ENCODE data around the gene FDCSP.
"Not testable (repeated sequence)": the region's sequence is repeated elsewhere in the genome, so short reads cannot be mapped to it uniquely, and the experiment has no call there.

The FDCSP gene

DNA sequence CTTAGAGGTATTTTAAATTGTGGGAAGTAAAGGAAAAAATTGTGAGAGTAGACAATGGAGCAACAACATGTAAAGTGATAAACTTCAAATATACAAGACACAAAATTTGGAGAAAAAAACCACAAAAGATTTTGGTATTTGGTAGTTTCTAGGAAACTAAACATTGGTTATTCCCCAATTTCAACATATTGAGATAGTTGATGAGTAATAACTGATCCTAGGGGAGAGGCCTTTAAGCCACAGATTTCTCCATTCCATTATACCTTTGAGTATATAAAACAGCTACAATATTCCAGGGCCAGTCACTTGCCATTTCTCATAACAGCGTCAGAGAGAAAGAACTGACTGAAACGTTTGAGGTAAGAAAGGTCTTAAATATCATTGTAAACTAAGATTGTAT, at the start of gene FDCSP:
Gene FDCSP (plus strand): TSS at position 301 of the 400 bp plus-strand sequence. CDS start 5,071 bp downstream, outside the sequence.
- DNase-seq, result no peak

DNA sequence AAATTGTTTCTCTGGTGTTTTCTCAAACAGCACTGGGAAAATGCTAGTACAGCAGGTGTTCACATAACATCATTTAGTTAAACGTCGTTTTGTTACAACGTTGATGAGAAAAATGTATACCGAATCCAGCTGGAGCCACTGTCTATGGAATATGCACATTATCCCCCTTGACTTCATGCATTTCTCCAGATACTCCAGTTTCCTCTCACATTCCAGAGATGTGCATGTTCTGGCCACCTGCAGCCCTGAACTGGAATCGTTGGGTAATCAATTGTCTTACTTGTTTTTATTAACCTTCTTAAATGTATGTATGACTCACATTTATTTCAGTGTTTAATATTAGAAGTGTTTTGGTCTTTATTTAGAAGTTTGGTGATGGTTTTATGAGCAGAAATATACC, 48.8 kb upstream of the FDCSP start:
- DNase-seq, result no peak

DNA sequence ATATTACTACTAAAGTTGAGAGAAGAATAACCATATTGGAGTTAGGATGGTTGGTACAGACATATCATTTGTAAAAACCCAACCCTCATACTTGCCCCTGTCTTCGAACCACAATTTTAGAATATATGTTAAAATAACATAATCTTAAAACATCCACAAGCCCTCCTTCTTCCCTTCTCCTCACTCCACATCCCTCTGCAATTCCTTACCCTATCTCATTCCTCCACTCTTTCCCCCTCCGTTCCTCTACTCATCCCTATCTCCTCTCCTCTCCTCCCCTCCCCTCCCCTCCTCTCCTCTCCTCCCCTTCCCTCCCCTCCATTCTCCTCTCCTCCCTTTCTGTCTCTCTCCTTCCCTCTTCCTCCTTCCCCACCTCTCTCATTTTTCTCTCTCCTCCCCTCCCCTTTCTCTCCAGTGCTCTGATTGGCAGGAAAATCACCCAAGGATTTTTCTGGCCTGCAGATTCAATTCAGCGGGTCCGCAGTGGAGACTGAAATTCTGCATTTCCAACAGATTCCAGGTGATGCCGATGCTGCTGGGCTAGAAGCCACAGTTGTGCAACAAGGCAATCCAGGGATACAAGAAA, 47.8 kb upstream of the FDCSP start:
- DNase-seq, result no peak

DNA sequence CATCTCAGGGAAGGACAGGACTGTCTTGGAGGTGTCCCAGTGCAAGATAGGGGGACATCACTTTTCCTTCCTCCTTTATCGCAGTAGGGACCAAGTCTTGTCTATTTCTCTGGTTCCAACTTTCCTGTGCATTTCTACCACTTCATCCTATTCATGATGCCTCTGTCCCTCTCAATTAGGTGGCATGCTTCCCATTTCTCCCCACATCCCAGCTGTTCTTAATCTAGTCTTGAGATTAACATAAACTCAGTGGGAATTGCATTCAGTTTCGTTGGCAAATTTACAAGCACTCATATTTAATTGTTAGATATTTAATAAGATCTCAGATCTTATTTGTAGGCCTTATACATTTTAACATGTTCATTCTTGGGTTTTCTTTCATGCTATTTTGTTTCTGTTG, 46.1 kb upstream of the FDCSP start:
- no peak for DNase-seq

- no peak for DNase-seq
These were observed 44.1 kb upstream of the FDCSP start for GRCh38 chr4:70181864-70182263.

DNA sequence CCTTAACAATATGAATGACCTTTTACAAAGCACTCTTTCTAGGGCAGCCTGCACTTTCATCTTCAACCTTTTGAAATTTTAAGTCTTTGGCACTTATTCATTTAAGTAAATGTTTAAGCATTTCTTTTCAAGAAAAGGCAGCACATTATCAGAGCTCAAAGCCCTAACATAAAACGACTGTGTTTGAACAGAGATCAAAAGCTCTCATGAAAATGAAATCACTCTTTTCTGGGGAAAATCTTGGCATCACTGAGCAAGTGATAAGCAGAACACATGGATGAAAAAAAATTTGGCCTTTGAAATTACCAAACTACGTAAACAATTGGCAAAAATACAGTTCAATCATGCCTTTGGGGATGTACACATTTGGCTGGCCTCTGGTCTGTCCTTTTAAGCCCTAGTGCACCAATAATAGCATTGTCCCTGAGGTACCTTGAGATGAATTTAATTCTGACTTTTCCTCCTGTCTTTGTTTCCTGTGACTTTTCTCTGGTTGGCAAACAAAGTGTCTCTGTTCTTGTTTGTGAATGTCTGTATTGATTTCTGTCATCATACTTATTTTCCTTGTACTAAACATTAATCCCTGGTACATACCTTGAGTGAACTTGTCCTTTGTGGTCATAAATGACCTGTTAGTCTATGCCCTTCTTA, 43.3 kb upstream of the FDCSP start:
- no peak for DNase-seq

DNA sequence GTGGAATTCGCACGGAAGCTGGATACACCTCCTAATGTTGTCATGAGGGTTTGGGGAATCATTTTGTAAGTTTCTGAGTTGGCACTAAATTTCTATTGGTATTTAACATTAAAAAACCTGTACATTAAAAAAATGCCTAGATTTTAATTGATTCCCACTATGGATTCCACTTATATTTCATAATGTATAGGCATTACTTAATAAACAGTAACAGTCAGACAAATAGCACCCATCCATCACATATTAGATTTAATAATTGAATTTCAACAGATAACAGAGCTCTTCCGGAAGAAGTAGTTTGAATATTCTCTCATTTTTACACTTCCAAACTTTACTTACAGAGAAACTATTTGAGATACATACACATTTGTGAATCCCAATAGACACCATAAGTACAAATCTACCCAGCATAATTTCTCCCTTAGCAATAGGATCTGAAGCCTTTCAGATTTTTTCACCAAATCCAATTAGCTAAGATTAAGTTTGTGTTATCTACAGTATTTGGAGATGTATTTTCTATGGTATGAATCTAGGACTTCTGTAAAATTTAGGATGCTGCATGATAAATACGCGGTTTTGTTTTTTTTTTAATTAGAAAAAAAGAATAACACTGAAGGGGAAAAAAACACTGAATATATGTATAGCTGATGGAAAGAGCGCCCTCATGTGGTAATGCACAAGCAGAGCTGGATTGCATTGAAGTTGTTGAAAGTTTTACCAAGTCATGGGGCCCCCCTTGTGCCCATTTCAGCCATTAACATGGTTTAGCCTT, 42.6 kb upstream of the FDCSP start:
- DNase-seq, result no peak

GRCh38 chr4:70183940-70184246, 42.0 kb upstream of the FDCSP start:
- DNase-seq, result no peak

DNA sequence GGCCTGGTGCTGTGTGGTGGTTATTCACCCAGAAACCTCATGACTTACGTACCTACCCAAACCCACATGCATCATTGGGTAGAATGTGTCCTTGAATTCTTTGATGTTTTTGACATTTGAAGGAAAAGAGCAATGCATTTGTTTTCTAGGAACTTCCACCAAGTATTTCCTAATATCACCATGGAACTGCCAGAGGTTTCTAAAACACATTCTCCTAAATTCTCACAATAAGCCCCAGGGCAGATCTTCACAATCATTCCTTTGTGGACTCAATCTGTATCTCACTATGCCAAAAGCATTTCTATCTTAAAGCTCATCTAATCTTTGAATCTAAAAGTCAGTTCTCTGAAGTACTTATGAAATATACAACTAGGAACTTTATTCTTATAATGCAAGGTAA, 38.7 kb upstream of the FDCSP start:
- DNase-seq, result no peak

GRCh38 chr4:70190579-70190978, 35.3 kb upstream of the FDCSP start:
- no peak for DNase-seq

- no peak for DNase-seq
These were observed 34.3 kb upstream of the FDCSP start for GRCh38 chr4:70191647-70192046.

DNA sequence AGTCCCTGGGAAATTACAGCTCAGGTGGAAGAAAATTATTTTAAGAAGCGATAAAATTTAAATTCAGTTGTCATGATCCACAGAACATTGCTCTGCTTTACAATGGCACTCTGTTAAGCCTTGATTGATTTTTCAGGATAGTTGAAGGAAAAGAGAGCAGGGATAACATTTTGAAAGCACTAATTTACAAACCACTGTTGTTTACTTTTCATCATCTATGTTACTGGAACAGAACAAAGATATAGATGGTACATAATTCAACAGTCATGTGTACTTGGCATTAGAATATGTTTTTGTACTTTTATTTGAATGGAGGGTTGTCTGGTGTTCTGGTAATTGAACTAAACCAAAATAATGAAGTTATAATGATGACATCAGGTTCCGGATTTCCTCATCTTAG, 33.0 kb upstream of the FDCSP start:
- DNase-seq, result no peak

DNA sequence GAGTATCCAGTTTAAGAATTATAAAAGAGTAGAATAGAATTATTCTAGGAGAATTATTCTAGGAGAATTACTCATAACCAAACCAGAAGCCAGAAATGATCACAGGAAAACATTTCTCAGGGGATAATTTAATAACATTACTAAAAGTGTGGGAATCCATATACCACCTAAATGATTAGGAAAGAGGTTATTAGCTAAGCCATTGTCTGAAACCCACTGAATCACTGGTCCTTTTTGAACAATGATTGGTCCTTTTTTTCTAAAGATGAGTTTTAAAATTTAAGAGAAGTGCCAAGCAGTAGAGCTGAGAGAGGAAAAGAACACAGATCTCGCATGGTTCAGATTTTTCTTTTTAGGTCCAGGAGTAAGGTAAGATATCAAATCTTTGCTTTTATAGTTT, 30.5 kb upstream of the FDCSP start, which contains the start of gene ODAM:
Gene ODAM (plus strand): TSS at position 301 of the 400 bp plus-strand sequence. CDS start 819 bp downstream, outside the sequence.
- no peak for DNase-seq

GRCh38 chr4:70196857-70197256, 29.1 kb upstream of the FDCSP start:
- no peak for DNase-seq

DNA sequence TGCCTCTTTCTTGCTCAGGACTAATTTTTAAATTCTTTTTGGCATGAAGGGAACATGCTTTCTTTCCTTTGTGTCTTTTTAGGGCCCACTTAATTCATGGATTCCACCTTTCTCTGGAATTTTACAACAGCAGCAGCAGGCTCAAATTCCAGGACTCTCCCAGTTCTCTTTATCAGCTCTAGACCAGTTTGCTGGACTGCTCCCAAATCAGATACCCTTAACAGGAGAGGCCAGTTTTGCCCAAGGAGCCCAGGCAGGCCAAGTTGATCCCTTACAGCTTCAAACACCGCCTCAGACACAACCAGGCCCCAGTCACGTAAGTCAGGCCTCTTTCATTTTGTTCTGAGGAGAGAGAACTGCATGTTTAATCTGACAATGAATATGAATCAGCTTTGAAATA, 28.1 kb upstream of the FDCSP start:
- DNase-seq, result no peak

GRCh38 chr4:70203601-70204000, 22.3 kb upstream of the FDCSP start:
- DNase-seq, result no peak

GRCh38 chr4:70212752-70213151, 13.2 kb upstream of the FDCSP start:
- not testable (repeated sequence) for DNase-seq

GRCh38 chr4:70216109-70216508, 9.8 kb upstream of the FDCSP start:
- DNase-seq, result not testable (repeated sequence)

GRCh38 chr4:70216550-70216949, 9.4 kb upstream of the FDCSP start:
- DNase-seq, result not testable (repeated sequence)

GRCh38 chr4:70221389-70221788, 4.5 kb upstream of the FDCSP start:
- DNase-seq, result not testable (repeated sequence)

- DNase-seq, result not testable (repeated sequence)
These were observed 4.1 kb upstream of the FDCSP start for GRCh38 chr4:70221818-70222217.

DNA sequence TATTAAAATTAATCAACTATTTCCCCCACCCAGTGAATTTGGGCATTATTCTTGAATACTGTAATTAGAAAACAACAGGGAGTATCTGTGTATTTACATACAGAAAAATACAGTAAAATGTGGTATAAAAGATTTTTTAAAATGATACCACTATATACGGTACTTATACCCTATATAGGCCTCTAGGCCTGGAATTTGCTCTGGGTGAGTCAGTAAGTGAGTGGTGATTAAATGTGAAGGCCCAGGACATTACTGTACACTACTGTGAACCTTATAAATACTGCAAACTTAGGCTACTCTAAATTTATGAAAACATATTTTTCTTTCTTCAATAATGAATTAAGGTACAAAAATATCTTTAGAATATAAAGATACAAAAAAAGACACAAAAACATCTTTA, 10.2 kb downstream of the FDCSP start:
- DNase-seq, result no peak

DNA sequence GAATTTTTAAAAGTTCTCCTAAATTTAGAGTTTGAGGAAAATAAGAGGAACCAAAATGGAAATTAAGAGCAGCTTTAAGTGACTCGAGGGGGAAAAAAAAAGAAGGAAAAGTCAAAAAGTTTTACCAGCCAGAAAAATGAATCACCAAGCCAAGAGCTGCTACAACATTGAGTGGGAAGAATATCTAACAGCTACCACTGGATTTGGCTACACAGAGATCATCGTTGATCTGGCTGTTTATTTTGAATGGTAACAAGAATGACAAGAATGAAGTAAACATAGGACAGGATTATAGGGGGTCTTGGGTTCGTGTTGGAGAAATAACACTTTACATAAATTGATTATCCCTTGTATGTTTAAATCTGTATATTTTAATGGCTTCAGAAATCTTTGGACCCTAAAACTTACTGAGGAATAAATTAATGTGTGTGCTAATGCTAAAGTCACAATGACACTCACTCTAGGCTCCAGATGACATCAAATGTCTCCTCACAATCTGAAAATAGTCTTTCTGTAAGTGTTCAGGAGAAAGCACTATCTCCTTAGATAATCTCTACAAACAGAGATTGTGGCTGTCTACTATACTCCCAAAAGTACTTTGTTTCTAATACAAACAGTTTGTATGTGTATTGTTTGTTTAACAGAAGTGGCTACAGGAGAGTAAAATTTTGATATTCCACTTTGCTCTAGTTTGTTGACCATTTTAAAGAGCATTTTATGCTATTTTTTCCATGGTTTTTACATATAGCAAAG, 13.4 kb downstream of the FDCSP start:
- no peak for DNase-seq

Measured in left hindlimb (tissue), 1 donor.